NCI-H2107 treated with DMSO at 0.1 percent for 48 hours (cell line): ENCODE results near the gene KRT86.
"Not testable (repeated sequence)": the region's sequence is repeated elsewhere in the genome, so short reads cannot be mapped to it uniquely, and the experiment has no call there.

ENCODE experiments used
- DNase-seq: peaks from one replicate; lab custom pipeline; 2025; ENCODE audit not compliant: unreplicated experiment; lab: John Stamatoyannopoulos, UW

The KRT86 gene

GRCh38 chr12:52312086-52312485 lies 37.6 kb downstream of the KRT86 start:
- no peak for DNase-seq

DNA sequence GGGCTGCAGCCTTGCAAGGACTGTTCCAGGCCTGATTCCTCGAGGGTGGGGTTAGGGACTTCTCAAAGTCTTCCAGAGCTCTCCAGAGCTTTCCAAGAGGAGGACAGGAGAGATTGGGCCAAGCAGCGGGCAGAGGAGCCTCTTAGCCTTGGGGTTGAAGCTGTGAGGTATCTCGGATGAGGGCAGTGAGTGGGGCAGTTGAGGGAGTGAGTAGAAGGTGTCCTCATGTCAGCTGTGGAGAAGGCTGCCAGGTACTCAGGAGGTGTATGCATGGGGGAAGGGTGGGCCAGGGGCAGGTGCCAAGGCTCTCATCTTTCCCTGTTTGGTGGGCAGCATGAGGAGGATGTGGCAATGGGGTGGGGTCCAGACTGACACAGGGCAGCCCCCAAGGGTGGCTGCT lies 39.0 kb downstream of the KRT86 start:
- DNase-seq: no peak

DNA sequence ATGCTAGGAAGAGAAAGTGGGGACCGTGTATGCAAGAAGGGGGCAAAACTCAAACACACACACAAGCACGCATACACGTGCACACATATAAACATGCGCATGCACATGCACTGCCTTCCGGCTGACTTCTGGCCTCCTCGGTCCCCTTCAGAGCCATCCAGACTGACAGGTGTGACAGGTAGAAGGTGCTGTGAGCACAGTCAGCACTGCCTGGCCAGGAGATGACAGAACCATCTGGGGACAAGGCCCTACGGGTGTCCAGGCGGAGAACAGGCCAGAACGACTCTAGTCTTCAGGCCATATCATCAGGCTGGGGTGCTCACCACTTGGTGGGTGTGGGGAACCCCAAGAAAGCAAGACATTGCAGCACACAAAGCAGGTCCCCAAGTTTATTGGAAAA lies 39.5 kb downstream of the KRT86 start:
- DNase-seq: no peak

GRCh38 chr12:52314511-52314910 lies 40.1 kb downstream of the KRT86 start:
- DNase-seq: no peak

DNA sequence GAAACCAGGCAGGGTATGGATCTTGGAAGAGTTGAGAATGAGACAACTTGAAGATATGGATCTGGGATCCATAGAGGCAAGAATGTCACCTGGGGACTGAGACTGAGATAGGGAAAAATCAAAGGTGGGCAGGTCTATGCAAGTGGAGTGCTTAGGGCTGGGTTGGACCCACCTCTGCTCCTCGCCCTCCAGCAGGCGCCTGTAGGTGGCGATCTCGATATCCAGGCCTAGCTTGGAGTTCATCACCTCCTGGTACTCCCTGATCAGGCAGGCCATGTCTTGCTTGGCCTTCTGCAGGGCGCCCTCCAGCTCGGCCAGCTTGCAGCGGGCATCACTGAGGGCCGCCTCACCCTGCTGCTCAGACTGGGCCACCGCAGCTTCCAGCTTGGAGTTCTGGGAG lies 41.3 kb downstream of the KRT86 start:
- DNase-seq: not testable (repeated sequence)

GRCh38 chr12:52316290-52316689 lies 41.8 kb downstream of the KRT86 start:
- DNase-seq: no peak

DNA sequence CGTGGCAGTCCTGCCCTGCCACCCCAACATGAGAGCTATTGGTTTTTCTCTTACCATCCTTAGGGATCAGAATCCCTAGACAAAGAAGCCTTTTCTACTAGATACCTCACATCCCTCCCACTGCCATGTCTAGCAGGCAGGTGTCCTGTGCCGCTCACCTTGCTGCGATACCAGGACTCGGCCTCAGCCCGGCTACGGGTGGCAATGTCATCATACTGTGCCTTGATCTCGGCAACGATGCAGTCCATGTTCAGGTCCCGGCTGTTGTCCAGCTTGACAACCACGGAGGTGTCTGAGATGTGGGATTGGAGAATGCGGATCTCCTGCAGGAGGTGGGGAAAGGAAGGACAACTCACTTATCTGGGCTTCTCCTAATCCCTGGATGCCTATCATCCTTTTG lies 42.3 kb downstream of the KRT86 start:
- no peak for DNase-seq

- DNase-seq: no peak
Observed at GRCh38 chr12:52317468-52318052, 43.1 kb downstream of the KRT86 start.

- DNase-seq: no peak
Observed at GRCh38 chr12:52318241-52318990, 44.0 kb downstream of the KRT86 start.

GRCh38 chr12:52319097-52319496 lies 44.7 kb downstream of the KRT86 start:
- DNase-seq: peak; percentile 54

GRCh38 chr12:52320784-52321400 lies 46.4 kb downstream of the KRT86 start, which contains the start of gene KRT83:
Gene KRT83, minus strand, starts transcription at chr12:52321398. Its CDS starts 63 bp downstream, at chr12:52321335.
- DNase-seq: no peak

GRCh38 chr12:52321418-52321817 lies 47.0 kb downstream of the KRT86 start:
- peak; percentile 17 for DNase-seq

DNA sequence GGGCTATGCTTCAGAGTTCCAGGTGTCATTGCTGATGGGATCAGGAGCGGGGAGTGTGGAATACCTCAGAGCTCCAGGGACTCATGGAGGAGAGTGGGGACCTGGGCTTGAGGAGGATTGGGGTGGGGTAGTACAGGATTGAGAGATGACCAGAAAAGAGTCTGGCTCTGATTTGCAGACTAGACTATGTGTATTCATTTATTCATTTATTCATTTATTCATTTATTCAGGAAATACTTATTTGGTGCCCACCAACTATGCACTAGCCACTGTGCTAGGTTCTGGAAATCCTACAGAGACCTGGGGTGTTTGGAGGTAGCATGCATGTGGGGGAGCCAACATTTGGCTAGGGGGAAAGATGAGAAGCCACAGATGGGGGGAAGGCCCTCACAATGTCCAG lies 47.6 kb downstream of the KRT86 start:
- DNase-seq: no peak

DNA sequence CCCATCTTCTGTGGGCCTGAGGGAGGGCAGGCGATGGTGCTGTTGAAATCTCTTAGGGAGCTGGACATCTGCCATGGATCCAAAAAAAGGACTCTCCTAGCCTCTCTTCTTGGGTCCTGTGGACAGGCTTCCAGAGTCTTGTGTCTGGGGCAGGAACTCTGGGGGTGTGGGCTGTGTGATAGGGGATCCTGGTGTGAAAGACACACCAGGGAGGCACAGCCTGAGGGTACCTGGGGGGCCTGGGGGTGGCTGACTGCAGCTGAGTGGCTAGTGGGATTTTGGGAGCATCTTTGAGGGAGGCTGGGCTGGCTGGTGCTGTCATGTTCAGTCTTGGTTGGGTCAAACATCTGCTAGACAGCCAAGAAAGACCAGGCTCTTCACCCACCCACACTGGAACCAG lies 48.6 kb downstream of the KRT86 start:
- DNase-seq: no peak

DNA sequence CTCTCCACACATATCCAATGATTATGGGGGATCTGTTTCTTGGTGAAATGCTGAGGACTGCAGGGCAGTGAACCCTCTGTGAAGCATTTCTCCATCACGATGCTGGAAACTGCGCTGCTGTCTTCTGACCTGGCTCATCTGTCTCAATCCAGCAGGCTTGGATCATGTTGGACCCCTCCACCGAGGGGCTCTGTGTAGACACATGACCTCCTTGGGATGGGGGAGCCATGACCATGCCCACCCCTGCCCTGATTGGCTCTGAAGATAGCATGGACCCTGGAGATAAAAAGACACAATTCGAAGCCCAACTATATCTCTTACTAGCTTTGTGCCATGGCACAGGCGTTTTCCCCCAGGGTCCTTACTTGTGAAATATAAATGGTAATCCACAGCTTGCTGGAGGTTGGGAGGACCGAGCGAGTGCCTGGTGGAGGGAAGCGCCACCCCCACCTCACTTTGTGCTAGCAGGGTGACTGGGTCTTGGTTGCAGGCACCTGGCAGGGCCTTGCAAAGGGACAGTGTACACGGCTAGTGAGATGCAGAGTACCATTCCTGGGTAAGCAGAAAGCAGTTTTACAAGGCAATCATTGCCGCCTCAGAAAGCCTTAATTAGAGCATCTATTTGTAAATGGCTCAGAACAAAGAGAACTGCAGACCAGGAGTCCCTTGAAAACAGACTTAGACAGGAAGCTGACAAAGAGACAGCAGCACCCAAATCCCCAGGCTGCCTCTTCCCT lies 49.1 kb downstream of the KRT86 start:
- peak; percentile 33 for DNase-seq

DNA sequence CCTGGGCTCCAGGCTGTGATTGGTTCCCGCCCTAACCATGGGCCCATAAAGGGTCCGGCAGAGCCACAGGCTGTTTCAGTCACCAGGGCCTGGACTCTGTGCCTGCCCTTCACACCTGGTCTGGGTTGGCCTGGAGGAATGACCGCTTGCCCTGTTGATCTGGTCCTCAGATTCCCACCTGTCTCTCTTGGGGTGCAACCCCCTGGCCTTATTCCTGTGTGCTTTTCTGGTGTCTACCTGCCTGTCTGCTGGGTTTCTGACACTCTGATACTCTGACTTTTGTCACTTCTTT lies 49.7 kb downstream of the KRT86 start:
- no peak for DNase-seq

DNA sequence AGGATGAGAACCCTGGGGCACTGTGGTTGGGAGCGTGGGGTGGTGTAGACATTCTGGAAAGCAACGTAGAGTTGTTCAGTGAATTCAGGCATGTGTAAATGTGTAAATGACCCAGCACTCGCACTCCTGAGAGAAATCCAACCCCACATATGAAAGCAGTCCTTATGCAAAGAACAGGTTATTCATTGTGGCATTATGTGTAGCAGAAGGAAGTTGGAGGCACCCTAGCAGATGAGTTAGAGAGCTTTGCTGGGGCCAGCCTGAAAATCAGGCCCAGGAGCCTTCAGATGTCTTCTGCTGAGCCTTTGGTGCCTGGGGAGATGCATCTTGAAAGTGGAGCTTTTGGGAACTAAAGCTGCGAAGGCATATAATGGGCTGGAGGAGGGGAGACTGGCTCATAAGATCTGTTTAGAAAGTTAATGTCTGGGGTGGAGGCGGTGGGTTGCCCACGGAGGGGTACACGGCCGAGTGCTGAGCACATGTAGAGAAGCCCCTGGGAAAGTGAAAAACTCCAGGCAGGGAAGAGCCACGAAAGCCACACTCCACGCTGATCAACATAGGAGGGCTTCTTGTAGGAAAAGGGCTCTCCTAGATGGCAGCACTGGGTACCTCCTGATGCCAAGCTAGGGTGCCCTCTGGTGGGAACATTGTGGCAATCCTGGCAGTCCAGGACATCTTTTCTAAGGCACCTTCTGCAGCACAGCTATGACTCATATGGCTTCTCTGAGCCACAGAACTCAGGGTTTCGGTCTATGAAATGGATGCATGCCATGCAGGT lies 52.8 kb downstream of the KRT86 start:
- peak; percentile 95 for DNase-seq

GRCh38 chr12:52327830-52328500 lies 53.5 kb downstream of the KRT86 start:
- DNase-seq: no peak

GRCh38 chr12:52331039-52331438 lies 56.6 kb downstream of the KRT86 start:
- DNase-seq: no peak

DNA sequence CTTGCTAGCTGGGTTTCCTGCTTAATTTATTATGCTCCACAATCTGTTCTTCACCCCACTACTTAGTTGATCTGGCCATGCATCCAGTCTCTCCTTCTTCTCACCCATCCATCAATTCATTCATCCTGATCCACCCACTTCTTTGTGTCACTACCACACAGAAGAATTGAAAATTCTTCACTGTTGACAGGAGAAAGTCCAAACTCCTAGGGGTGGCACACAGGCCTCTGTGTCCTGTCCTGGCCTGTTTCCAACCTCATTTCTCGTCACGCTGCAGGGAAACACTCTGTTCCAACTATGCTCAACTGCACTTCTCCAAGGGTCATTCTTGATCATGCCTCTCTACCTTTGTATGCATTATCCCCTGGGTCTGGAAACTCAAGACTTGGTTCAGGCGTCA lies 57.4 kb downstream of the KRT86 start:
- DNase-seq: no peak

DNA sequence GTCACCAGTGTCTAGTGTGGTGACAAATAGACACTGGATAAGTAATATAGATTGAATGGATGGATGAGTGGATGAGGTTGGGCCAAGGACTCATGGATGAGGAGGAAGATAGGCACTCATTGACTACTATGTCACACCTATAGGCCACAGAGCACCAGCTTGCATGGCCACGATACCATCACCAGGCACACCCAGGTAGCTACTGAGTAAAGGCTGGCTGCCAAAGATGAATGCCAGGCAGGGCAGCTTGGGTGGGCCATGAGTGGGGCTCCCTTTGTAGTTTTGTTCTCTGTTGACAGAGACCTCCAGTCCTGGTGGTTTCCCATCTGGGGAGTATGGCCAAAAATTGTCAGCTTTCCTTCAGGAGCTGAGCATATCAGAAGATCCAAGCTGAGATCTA lies 57.9 kb downstream of the KRT86 start:
- no peak for DNase-seq
